Measurements from ENCODE around the gene PAPSS1. TPM values are rescaled to one million over a fixed set of nuclear protein-coding genes. Genes with fewer than 3 reads are reported as not detected.

PAPSS1 gene
- total and polyA plus RNA-seq, 10 of the 15 experiments (the other 5 are each of a cell fraction or from before 2014, with no cell fraction given) = 22.6 to 73.0 (median 30.6) TPM

- no peak for TF ChIP-seq SIN3A (IDR thresholded peaks at IDR 0.05; ENCODE audit: low read depth, low read length)
- TF ChIP-seq TAF1 (IDR thresholded peaks at IDR 0.05; ENCODE audit: borderline replicate concordance, low read depth, low read length) = no peak
- no peak for TF ChIP-seq ZNF687 (IDR thresholded peaks at IDR 0.05)
- no peak for TF ChIP-seq YBX1 (IDR thresholded peaks at IDR 0.05)
- no peak for TF ChIP-seq SIX5 (IDR thresholded peaks at IDR 0.05; ENCODE audit: low read depth, low read length, severe bottlenecking)
- TF ChIP-seq, protein P1, sequence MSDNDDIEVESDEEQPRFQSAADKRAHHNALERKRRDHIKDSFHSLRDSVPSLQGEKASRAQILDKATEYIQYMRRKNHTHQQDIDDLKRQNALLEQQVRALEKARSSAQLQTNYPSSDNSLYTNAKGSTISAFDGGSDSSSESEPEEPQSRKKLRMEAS (IDR thresholded peaks at IDR 0.05; ENCODE audit: low read depth, low read length) = no peak
- no peak for TF ChIP-seq CEBPB (IDR thresholded peaks at IDR 0.05; ENCODE audit: borderline replicate concordance in 1 of 2, low read depth in 2 of 2, low read length in 2 of 2)
- TF ChIP-seq WRNIP1 (IDR thresholded peaks at IDR 0.05; ENCODE audit: borderline replicate concordance, low read depth, low read length) = no peak
- TF ChIP-seq SUZ12 (IDR thresholded peaks at IDR 0.05; ENCODE audit: unreplicated experiment) = no peak
- TF ChIP-seq, protein P2, sequence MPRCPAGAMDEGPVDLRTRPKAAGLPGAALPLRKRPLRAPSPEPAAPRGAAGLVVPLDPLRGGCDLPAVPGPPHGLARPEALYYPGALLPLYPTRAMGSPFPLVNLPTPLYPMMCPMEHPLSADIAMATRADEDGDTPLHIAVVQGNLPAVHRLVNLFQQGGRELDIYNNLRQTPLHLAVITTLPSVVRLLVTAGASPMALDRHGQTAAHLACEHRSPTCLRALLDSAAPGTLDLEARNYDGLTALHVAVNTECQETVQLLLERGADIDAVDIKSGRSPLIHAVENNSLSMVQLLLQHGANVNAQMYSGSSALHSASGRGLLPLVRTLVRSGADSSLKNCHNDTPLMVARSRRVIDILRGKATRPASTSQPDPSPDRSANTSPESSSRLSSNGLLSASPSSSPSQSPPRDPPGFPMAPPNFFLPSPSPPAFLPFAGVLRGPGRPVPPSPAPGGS (IDR thresholded peaks at IDR 0.05; ENCODE audit: borderline replicate concordance, insufficient read depth, low read depth, low read length, poor library complexity, severe bottlenecking) = no peak
Measured at GRCh38 chr4:107701565-107701964, 18.5 kb downstream of the PAPSS1 start (continued).
